Activated CD8-positive, alpha-beta memory T cell treated with anti-CD3 and anti-CD28 coated beads for 36 hours (primary cell): ENCODE data around the gene GRM4. TPM values are rescaled to one million over a fixed set of nuclear protein-coding genes. Genes with fewer than 3 reads are reported as not detected.

ENCODE experiments used
- CTCF ChIA-PET: fragments of 350-600 bp; sonication (Branson Sonifier 250); formaldehyde crosslinking; loops from one replicate; lab custom pipeline; 2021; ENCODE audit warnings: antibody characterized with exemption; lab: Charles Lee
- POLR2A ChIA-PET: fragments of 350-600 bp; sonication (Branson Sonifier 250); formaldehyde crosslinking; loops from one replicate; lab custom pipeline; 2021; ENCODE audit warnings: antibody characterized with exemption; lab: Charles Lee
- total RNA-seq, 2 experiments: library from RNA; stranded (reverse); gene quantifications; one replicate each; pipeline ENCODE4 v1.2.3, GENCODE V29; 2021

The GRM4 gene
- total RNA-seq, 2 experiments from 2014 or later = 0.08 TPM

- CTCF ChIA-PET = no interaction called here
- POLR2A ChIA-PET = no interaction called here
Observed at GRCh38 chr6:34146801-34147592, 1.1 kb upstream of the GRM4 start.

- POLR2A ChIA-PET = no interaction called here
- CTCF ChIA-PET = interaction anchor here (1.2 to 1.5 kb wide), 4 partner anchors 7 to 374 kb away, joined by 3 to 5 read pairs (median 4); no protein-coding TSS in a partner anchor
Observed at GRCh38 chr6:34145161-34146020, 496 bp downstream of the GRM4 start.

GRCh38 chr6:34144581-34145160 lies 1.2 kb downstream of the GRM4 start:
- CTCF ChIA-PET = interaction anchor here (0.6 to 1.5 kb wide), 5 partner anchors 8 to 373 kb away, joined by 3 to 5 read pairs (median 4); no protein-coding TSS in a partner anchor
- POLR2A ChIA-PET = no interaction called here

GRCh38 chr6:34143884-34144580 lies 1.9 kb downstream of the GRM4 start:
- POLR2A ChIA-PET = no interaction called here
- CTCF ChIA-PET = interaction anchor here (0.6 to 1.5 kb wide), 7 partner anchors 9 to 373 kb away, joined by 3 to 5 read pairs (median 4); no protein-coding TSS in a partner anchor

- ChIA-PET CTCF (interaction anchor here (0.9 kb wide), 1 partner anchor 371 kb away, joined by 3 read pairs; no protein-coding TSS in a partner anchor), POLR2A (no interaction called here)
Observed at GRCh38 chr6:34143196-34143883, 2.5 kb downstream of the GRM4 start.

- POLR2A ChIA-PET = no interaction called here
- CTCF ChIA-PET = interaction anchor here (0.8 to 1.2 kb wide), 3 partner anchors 12 to 364 kb away, joined by 3 read pairs; no protein-coding TSS in a partner anchor
Observed at GRCh38 chr6:34142061-34142998, 3.6 kb downstream of the GRM4 start.

GRCh38 chr6:34140075-34140474 lies 5.8 kb downstream of the GRM4 start:
- POLR2A ChIA-PET = no interaction called here
- CTCF ChIA-PET = interaction anchor here (0.5 kb wide), 1 partner anchor 14 kb away, joined by 3 read pairs; no protein-coding TSS in a partner anchor

GRCh38 chr6:34138914-34139510 lies 6.9 kb downstream of the GRM4 start:
- POLR2A ChIA-PET = no interaction called here
- CTCF ChIA-PET = interaction anchor here (1.0 kb wide), 1 partner anchor 84 kb away, joined by 3 read pairs; no protein-coding TSS in a partner anchor

GRCh38 chr6:34138191-34138590 lies 7.7 kb downstream of the GRM4 start:
- ChIA-PET CTCF (interaction anchor here (1.0 kb wide), 1 partner anchor 83 kb away, joined by 3 read pairs; no protein-coding TSS in a partner anchor), POLR2A (no interaction called here)

GRCh38 chr6:34135541-34135940 lies 10.3 kb downstream of the GRM4 start:
- POLR2A ChIA-PET = interaction anchor here (0.5 kb wide), 1 partner anchor 53 kb away, joined by 5 read pairs; no protein-coding TSS in a partner anchor
- CTCF ChIA-PET = interaction anchor here (0.6 to 1.0 kb wide), 4 partner anchors 14 to 33 kb away, joined by 3 to 5 read pairs (median 4); no protein-coding TSS in a partner anchor

GRCh38 chr6:34132486-34133185 lies 13.3 kb downstream of the GRM4 start:
- CTCF ChIA-PET = no interaction called here

GRCh38 chr6:34131326-34132290 lies 14.3 kb downstream of the GRM4 start:
- ChIA-PET POLR2A (no interaction called here), CTCF (no interaction called here)

More at GRCh38 chr6:34132486-34133185, 13.3 kb downstream of the GRM4 start:
- POLR2A ChIA-PET = no interaction called here

- CTCF ChIA-PET = no interaction called here
Observed at GRCh38 chr6:34130862-34131261, 15.0 kb downstream of the GRM4 start.

GRCh38 chr6:34129753-34130152 lies 16.1 kb downstream of the GRM4 start:
- CTCF ChIA-PET = interaction anchor here (1.9 kb wide), 1 partner anchor 25 kb away, joined by 7 read pairs; no protein-coding TSS in a partner anchor
- POLR2A ChIA-PET = no interaction called here

More at GRCh38 chr6:34130862-34131261, 15.0 kb downstream of the GRM4 start:
- POLR2A ChIA-PET = no interaction called here

GRCh38 chr6:34128045-34128444 lies 17.8 kb downstream of the GRM4 start:
- POLR2A ChIA-PET = no interaction called here
- CTCF ChIA-PET = interaction anchor here (0.7 to 1.9 kb wide), 2 partner anchors 14 to 26 kb away, joined by 3 to 7 read pairs; no protein-coding TSS in a partner anchor
